Osteocyte (in vitro differentiated cells): Measurements from ENCODE around the gene ITPR1. TPM values are rescaled to one million over a fixed set of nuclear protein-coding genes. Genes with fewer than 3 reads are reported as not detected.
A peak's percentile ranks its signal among the peaks of the same experiment; 100 is the strongest.

Experiments
- DNase-seq: peaks from one replicate; pipeline ENCODE4 v3.0.0; 2021; ENCODE audit warnings: mixed read lengths; ENCODE audit not compliant: unreplicated experiment; ENCODE audit errors: extremely low spot score
- H3K27ac Mint-ChIP-seq: one replicate; pipeline ENCODE4 v1.8.0; 2021; ENCODE audit warnings: mild to moderate bottlenecking, mixed read lengths; ENCODE audit not compliant: unreplicated experiment
- H3K27me3 Mint-ChIP-seq: one replicate; pipeline ENCODE4 v1.8.0; 2021; ENCODE audit warnings: mixed read lengths; ENCODE audit not compliant: unreplicated experiment
- H3K36me3 Mint-ChIP-seq: one replicate; pipeline ENCODE4 v1.8.0; 2021; ENCODE audit warnings: mixed read lengths; ENCODE audit not compliant: unreplicated experiment
- H3K4me1 Mint-ChIP-seq: one replicate; pipeline ENCODE4 v1.8.0; 2021; ENCODE audit warnings: mixed read lengths; ENCODE audit not compliant: unreplicated experiment
- H3K4me3 Mint-ChIP-seq: one replicate; pipeline ENCODE4 v1.8.0; 2021; ENCODE audit warnings: mild to moderate bottlenecking, moderate library complexity, mixed read lengths; ENCODE audit not compliant: unreplicated experiment
- H3K9me3 Mint-ChIP-seq: one replicate; pipeline ENCODE4 v1.8.0; 2021; ENCODE audit warnings: mixed read lengths; ENCODE audit not compliant: unreplicated experiment
- total RNA-seq: library from RNA; stranded (reverse); gene quantifications from 2 replicates; pipeline ENCODE4 v1.2.1, GENCODE V29; 2021
- TF ChIP-seq, protein P1 (sequence below): fragments of 200-600 bp; sonication (generic); IDR thresholded peaks from 2 replicates; pipeline ENCODE4 v1.5.0; 2021; ENCODE audit warnings: antibody characterized with exemption, mild to moderate bottlenecking, moderate library complexity

Gene ITPR1
- total RNA-seq, 1 donor from 2014 or later = 34.3 TPM

DNA sequence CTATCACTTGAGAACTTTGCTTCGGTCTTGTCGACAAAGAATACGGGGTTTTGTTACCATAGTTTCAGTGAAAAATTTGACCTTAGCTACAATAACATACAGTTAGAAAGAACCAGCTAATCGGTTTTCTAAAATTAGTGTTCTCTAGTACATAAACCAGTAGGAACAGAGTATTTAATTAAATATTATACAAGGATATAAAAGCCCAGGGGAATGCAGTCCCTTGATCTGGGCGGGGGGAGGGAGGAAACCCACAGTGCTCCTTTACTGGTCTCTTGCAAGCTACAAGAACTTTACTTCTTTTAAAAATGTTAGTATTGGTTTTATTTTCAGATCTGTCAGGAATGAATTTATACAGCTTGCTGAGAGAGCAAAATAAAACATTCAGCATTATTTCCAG is 41.8 kb downstream of the ITPR1 start:
- Mint-ChIP-seq H3K27ac (peak overlapping the region; percentile 89), H3K4me1 (peaks cover 58% of the 10 kb centered on the region), H3K27me3 (no peaks in the 10 kb centered on the region), H3K9me3 (peaks cover 7% of the 10 kb centered on the region), H3K4me3 (peak overlapping the region; percentile 33), H3K36me3 (peaks cover 3% of the 10 kb centered on the region)
- TF ChIP-seq, protein P1, sequence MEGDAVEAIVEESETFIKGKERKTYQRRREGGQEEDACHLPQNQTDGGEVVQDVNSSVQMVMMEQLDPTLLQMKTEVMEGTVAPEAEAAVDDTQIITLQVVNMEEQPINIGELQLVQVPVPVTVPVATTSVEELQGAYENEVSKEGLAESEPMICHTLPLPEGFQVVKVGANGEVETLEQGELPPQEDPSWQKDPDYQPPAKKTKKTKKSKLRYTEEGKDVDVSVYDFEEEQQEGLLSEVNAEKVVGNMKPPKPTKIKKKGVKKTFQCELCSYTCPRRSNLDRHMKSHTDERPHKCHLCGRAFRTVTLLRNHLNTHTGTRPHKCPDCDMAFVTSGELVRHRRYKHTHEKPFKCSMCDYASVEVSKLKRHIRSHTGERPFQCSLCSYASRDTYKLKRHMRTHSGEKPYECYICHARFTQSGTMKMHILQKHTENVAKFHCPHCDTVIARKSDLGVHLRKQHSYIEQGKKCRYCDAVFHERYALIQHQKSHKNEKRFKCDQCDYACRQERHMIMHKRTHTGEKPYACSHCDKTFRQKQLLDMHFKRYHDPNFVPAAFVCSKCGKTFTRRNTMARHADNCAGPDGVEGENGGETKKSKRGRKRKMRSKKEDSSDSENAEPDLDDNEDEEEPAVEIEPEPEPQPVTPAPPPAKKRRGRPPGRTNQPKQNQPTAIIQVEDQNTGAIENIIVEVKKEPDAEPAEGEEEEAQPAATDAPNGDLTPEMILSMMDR = no peak
- DNase-seq = no peak

DNA sequence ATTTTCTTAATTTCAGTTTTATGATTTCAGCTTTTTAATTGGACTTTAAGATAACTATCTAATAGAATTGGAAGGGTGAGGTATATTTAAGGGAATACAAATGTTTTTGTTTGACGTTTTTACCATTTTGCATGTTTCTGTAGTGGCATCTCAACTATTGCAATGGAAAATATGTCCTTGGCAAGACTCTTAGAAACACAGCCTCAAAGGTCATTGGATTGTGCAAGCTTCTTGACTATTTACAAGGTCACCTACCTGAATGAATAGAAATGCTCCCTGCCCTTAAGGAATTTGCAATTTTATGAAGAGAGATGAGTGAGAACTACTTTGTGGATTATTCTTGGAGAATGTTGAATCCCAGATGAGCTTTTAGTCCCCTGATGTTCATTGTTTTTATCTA is 43.1 kb downstream of the ITPR1 start:
- Mint-ChIP-seq H3K4me3 (no peak overlapping the region), H3K4me1 (peaks cover 58% of the 10 kb centered on the region), H3K9me3 (peaks cover 7% of the 10 kb centered on the region), H3K27ac (peak overlapping the region; percentile 53), H3K27me3 (no peaks in the 10 kb centered on the region), H3K36me3 (peaks cover 3% of the 10 kb centered on the region)
- TF ChIP-seq, protein P1 = no peak
- DNase-seq = no peak

DNA sequence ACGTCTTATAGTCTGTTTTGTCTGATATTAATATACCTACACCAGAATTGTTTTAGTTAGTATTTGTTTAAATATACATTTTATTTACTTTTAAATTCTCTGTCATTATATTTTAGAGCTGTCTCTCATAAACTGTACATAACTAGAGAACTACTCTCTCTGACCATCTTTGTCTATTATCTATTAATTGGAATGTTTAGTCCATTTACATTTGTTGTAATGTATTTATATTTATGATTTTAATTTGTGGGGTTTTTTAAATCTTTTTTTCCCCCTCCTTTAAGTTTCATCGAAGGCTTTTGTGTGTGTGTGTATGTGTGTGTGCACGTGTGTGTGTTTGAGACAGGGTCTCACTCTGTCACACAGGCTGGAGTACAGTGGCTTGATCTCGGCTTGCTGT is 47.1 kb downstream of the ITPR1 start:
- H3K4me3 Mint-ChIP-seq = no peak overlapping the region
- TF ChIP-seq, protein P1 = no peak
- no peaks in the 10 kb centered on the region for H3K27me3 Mint-ChIP-seq
- H3K27ac Mint-ChIP-seq = no peak overlapping the region
- H3K9me3 Mint-ChIP-seq = peaks cover 11% of the 10 kb centered on the region
- DNase-seq = no peak
- H3K4me1 Mint-ChIP-seq = peaks cover 20% of the 10 kb centered on the region
- peaks cover 5% of the 10 kb centered on the region for H3K36me3 Mint-ChIP-seq

- peaks cover 2% of the 10 kb centered on the region for H3K36me3 Mint-ChIP-seq
- TF ChIP-seq, protein P1 = no peak
- H3K27ac Mint-ChIP-seq = no peak overlapping the region
- no peaks in the 10 kb centered on the region for H3K27me3 Mint-ChIP-seq
- peaks cover 8% of the 10 kb centered on the region for H3K9me3 Mint-ChIP-seq
- no peak overlapping the region for H3K4me3 Mint-ChIP-seq
- no peak for DNase-seq
- H3K4me1 Mint-ChIP-seq = no peaks in the 10 kb centered on the region
Observed at GRCh38 chr3:4543110-4543509, 50.0 kb downstream of the ITPR1 start.

GRCh38 chr3:4546346-4547178 is 53.4 kb downstream of the ITPR1 start:
- TF ChIP-seq, protein P1 = no peak
- peaks cover 4% of the 10 kb centered on the region for H3K9me3 Mint-ChIP-seq
- no peaks in the 10 kb centered on the region for H3K27me3 Mint-ChIP-seq
- no peak for DNase-seq
- H3K4me3 Mint-ChIP-seq = no peak overlapping the region
- peaks cover 8% of the 10 kb centered on the region for H3K4me1 Mint-ChIP-seq
- no peak overlapping the region for H3K27ac Mint-ChIP-seq
- peaks cover 2% of the 10 kb centered on the region for H3K36me3 Mint-ChIP-seq
